NCI-H748 (cell line): ENCODE measurements around the gene BLMH.
"Not testable (repeated sequence)": the region's sequence is repeated elsewhere in the genome, so short reads cannot be mapped to it uniquely, and the experiment has no call there.

Source experiments
- DNase-seq: peaks from one replicate; lab custom pipeline; 2025; ENCODE audit not compliant: unreplicated experiment; lab: John Stamatoyannopoulos, UW

Gene BLMH

GRCh38 chr17:30207655-30208054 lies 84.1 kb downstream of the BLMH start:
- DNase-seq: no peak

GRCh38 chr17:30203471-30203981 lies 88.2 kb downstream of the BLMH start:
- no peak for DNase-seq

GRCh38 chr17:30200656-30201055 lies 91.1 kb downstream of the BLMH start:
- not testable (repeated sequence) for DNase-seq

GRCh38 chr17:30200106-30200505 lies 91.6 kb downstream of the BLMH start:
- DNase-seq: no peak

GRCh38 chr17:30199600-30199999 lies 92.1 kb downstream of the BLMH start:
- no peak for DNase-seq
